Left lobe of liver (tissue), 2 donors: ENCODE measurements around the gene SPRR2G. TPM values are rescaled to one million over a fixed set of nuclear protein-coding genes. Genes with fewer than 3 reads are reported as not detected.
"Not testable (repeated sequence)": the region's sequence is repeated elsewhere in the genome, so short reads cannot be mapped to it uniquely, and the experiment has no call there.

Experiments used
- ATAC-seq: fragments of 200-7000 bp; cut with Tn5 transposase; one replicate; pipeline ENCODE4 v1.9.1; 2020; ENCODE audit warnings: mild to moderate bottlenecking, moderate library complexity
- DNase-seq: peaks from one replicate; pipeline ENCODE4 v3.0.0-alpha.2; 2020; ENCODE audit warnings: low spot score
- total RNA-seq: library from RNA; stranded (reverse); gene quantifications from one replicate; pipeline ENCODE4 v1.2.1, GENCODE V29; 2021
- donor health status: DM: no; HTN: no; CAD: no; lungs with moderate emphysema.
- donor health status: DM: no; HTN: yes; CAD: no.

The SPRR2G gene
- total RNA-seq = not detected

DNA sequence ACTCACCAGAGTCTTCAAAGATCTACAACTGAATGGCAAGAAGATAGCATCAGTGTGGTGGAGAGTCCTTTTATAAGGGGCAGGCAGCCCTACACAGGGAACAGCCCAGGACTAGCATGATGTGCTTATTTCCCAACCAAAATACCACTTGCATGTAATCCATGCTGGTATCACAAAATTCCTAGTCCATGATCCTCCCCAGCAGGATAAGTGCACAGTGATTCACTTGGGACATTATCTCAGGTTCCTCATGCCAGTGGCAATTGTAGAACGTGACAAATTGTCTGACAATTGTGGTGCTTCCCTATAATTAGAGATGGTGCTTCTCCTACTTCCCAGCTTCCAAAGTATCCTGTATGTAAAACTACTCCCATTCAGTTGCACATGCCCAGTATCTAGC is at the start of gene SPRR2G:
Gene SPRR2G, minus strand, starts transcription at position 45 of the 400 bp plus-strand sequence. CDS start 780 bp downstream, outside the sequence.
- no peak for DNase-seq
- no peak for ATAC-seq

DNA sequence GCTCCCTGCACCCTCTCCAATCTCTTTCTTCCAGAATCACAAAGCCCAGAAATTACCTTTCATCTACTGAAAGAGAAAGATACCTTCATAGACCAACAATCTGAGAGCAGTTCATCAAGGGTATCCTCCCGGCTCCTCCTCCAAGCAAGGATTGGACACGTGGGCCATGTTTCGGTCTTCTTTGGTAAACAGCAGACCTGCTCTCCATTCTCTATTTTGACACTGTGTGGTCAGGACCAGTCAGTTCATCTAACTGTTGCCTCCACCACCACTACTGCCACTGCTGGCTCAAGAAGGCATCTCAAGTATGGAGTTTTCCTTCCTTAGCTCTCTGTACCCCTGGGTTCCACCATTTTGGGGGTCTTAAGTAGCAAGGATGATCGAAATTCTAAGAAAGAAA is 44.5 kb upstream of the SPRR2G start:
- ATAC-seq (no peak), DNase-seq (no peak)

DNA sequence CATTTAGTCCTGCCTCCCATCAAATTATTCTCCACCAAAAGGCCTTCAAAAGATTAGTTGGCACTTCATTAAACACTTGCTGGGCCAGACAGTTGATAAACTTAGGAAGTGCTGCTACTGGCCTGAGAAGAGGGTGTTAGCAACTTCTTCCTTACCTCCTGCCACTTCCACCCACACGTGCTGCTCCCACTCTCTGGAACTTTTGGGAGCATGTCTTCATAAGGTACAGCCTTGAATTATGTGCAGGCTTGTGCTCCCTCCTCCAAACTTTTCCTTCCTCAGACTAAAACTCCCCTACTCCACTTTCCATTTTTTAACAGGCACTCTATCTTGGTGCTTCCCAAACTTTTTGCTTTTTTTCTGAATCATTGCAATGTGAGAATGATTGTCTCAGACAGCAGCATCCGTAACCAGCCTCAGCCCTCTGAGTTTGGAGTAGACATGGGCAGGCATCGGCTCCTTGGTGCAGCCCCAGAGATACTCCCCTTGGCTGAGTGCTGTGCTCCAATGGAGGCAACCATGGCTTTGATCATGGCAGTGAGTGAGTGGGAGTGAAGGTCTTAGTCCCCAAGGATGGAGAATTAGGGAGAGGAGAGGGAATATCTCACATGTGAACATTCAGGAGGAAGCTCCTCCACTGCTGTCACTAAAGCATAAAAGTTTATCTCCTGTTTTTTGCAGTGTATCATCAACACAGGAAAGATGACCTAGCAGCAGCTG is 43.8 kb upstream of the SPRR2G start:
- ATAC-seq (no peak), DNase-seq (no peak)

DNA sequence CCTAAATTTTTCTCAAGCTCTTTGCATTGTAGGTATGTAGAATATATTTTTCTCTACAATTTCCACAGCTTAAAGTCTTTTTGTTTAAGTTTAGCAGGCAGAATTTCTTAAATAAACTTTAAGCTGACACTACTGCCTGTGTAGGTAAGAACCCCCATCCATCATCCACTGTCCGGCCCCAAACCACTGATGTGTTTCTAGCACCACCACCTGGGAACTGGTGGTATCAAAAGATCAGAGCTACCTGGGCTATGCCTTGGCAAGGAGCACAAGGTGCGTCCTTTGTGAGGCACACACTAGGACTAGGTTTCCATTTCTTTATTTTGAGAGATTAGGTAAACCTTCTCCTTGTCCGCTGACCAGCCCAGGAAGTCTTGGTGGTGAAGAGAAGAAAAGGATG is 42.0 kb upstream of the SPRR2G start:
- DNase-seq (no peak), ATAC-seq (peak; percentile 57)

DNA sequence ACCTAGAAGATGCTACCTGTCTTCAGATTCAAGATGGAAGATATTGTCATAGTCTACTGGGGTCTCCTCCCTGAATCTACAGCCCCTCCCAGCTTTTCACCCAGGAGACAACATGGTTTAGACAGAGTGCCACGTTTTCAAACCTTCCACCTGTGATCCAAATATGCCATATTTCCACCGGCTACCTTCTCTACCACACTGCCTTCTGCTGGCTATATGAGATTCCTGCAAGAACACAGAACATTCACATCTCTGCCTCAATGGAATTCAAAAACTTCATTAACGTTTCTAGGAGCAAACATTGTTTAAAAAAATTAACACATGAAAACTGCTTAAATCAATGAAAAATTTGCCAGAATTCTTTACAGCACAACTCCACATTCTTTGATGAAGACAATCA is 39.7 kb upstream of the SPRR2G start:
- peak; percentile 42 for ATAC-seq
- DNase-seq = no peak

DNA sequence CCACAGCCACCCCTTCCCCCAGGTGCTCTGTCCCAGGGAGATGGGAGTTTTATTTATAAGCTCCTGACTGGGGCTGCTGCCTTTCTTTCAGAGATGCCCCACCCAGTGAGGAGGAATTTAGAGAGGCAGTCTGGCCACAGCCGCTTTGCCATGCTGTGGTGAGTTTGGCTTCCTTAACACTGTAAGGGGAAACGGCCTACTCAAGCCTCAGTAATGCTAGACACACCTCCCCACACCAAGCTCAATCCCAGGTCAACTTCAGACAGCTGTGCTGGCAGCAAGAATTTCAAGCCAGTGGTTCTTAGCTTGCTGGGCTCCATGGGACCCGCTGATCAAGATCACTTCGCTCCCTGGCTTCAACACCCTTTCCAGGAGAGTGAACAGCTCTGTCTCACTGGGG is 37.6 kb upstream of the SPRR2G start:
- not testable (repeated sequence) for ATAC-seq, DNase-seq

DNA sequence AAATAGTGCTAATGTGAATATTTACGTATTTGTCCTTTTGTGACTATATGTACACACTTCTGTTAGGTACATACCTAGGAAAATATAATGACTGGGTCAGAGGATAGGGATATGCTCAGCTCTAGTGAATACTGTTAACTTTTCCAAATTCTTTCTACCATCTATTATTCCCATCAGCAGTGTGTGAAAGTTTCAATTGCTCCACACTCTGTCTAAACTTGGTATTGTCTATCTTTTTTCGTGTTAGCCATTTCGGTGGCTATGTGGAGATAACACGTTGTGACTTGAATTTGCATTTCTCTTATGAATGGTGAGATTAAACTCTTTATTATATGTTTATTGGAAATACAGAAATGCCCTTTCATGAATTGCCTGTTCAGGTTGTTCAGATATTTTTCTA is 29.9 kb upstream of the SPRR2G start:
- no peak for DNase-seq
- no peak for ATAC-seq

DNA sequence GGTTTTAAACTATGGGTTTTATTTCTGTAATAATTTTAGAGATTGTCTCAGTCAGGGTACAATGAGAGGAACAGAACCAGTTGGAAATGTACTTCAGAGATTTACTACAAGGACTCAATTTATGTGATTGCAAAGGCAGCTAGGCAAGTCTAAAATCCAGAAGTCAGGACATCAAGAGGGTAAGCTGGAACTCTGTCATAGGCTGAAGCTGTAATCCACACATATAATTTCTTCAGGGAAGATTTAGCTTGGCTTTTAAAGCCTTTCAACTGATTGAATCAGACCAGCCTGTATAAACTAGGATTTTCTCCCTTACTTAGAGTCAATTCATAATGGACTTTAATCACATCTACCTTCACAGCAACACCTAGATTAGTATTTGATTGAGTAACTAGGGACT is 28.2 kb upstream of the SPRR2G start:
- peak; percentile 37 for ATAC-seq
- DNase-seq = no peak

DNA sequence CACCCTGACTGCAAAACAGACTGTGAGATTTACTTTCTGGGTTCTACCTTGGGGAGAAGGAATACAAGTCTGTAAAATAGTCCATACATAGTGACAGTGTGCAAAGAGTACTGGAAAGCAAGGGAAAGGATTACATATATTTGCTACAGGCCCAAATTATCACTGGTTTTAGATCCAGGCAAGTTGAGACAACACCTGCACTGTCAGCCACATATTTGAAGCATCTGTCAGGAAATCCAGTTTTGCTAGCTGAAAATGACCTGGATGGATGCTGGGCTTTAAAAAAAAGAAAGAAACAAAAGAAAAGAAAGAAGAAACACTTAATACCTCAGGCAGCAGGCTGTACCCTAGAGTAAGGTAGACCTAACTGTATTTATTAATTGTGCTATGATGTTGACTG is 23.9 kb upstream of the SPRR2G start:
- ATAC-seq (no peak), DNase-seq (no peak)

DNA sequence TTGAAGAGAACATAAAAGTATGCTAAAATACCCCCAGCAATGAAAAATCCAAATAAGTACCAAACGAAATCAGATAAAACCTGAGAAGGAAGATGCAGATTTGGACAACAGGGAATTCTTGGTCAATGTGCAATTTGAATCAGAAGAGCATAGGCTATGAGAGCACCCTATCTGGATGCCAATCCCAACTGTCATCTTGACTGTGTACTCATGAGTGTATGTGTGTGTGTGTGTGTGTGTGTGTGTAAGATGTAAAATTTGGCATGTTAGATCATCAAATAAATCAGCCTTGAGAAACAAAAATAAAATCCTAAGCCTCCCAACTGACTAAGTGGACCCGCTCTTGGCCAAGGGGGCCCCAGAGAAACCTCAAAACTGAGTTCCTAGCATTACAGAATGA is 18.0 kb upstream of the SPRR2G start:
- DNase-seq = no peak
- no peak for ATAC-seq

DNA sequence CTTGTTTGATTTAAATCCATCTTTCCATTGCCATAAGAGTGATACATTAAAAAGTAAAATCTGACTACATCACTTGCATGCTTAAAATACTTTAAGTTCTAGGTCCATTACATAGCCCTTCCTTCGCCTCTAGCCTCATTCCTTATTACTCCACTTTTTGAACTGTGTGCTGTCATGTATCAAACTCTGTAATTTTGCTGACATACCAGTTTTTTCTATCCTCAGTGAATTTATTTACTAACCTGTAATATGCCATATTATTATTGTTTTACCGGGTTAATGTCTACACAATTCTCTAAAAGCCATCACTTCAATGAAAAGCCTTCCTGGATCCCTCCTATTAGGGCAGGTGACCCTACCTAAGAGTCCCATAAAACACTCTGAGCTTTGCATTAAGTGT is 4.9 kb upstream of the SPRR2G start:
- no peak for DNase-seq
- ATAC-seq = no peak

DNA sequence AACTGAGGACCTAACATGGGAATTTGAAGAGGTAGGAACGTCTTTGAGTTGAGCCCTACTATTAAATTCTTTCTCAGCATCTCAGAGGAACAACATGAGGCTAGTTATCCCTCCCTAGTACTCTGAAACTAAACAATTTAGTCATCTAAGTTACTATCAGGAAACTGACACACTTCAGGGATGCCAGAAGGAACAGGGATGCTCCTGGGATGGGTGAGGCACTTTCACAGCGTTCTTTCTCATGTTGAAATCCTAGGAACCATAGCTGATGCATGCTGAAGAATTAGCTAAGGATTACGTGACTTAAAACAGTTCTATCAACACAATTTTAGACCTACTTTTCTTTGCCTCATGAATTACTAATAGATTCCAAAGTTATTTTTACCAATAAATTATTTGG is 1.8 kb upstream of the SPRR2G start:
- DNase-seq = no peak
- ATAC-seq = no peak

DNA sequence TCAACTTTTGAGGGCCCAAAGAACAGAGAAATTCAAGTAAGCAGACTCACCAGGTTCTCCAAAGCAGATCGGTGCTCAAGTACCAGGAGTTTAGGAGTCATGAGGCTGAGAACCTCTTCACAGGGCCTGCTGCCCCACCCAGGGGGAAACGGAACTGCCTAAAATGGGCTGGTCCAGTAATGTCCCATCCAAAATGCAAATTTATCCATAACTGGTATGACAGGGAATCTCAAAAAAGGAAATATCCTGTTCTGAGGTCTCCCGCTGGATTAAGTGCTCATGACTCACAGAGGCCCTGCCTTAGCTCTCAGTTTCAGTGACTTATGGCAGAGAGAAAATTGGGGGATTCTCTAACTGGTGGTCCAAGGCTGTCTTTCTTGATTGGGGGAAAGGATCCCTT is 9.3 kb downstream of the SPRR2G start:
- DNase-seq (no peak), ATAC-seq (no peak)

DNA sequence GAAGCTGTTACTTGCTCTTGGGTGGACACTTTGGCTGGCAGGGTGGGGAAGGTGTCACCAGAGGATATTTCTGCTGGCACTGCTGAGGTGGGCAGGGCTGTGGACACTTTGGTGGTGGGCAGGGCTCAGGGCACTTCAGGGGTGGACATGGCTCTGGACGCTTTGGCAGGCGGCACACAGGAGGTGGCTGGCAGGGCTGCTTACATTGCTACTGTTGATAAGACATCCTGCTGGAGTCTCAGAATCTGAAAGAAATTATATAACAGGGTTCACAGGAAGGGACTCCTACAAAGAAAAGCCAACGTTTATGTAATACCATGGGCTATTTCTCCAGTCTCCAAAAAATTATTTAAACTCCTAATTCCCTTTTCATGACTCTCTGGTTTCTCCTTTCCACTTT is 10.2 kb downstream of the SPRR2G start:
- ATAC-seq (no peak), DNase-seq (no peak)

DNA sequence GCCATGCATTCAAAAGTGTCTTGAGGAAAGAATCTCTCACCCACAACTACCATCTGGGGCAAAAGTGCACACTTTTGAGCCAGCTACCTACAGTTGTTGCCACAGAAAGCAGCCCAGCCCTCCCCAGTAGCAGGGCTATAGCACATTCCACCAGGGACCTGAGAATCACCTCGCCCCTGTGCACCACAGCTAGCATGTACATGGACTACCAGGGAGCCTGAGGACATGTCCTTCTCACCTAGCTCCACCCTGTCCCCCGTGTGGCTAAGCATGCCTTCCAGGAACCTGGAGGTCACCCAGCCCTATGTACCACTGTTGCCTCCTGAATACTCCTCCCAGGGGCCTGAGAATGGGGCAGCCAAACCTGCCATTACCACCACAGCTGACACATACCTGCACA is 16.9 kb downstream of the SPRR2G start:
- ATAC-seq = no peak
- no peak for DNase-seq

DNA sequence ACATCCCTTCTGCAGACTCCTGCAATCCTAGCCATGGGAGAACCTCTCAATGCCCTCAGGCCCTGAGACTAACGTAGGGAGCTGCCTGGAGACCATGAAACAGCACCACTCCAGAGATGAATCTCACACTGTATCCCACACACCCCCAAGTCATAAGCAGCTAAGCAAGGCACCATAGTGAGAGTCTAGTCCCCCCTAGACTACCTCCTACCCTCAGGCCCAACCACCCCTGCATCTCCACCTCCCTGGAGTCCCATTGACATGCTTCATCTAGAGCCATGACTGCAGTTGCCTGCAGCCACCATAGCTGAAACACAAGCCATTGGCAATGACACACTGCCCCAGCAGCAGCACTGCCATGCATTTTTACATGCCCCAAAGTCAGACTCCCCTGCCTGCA is 17.4 kb downstream of the SPRR2G start:
- DNase-seq = no peak
- no peak for ATAC-seq

DNA sequence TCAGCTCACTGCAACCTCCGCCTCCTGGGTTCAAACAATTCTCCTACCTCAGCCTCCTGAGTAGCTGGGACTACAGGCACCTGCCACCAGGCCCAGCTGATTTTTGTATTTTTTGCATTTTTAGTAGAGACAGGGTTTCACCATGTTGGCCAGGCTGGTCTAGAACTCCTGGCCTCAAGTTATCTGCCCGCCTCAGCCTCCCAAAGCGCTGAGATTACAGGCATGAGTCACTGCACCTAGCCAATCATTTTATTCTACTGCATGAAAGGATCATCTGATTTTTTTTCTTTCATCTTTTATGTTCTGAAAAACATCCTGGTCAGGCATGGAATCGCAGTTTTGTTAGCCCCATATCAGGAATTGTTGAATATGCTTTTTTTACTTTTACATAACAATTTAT is 22.0 kb downstream of the SPRR2G start:
- DNase-seq, ATAC-seq: not testable (repeated sequence)

DNA sequence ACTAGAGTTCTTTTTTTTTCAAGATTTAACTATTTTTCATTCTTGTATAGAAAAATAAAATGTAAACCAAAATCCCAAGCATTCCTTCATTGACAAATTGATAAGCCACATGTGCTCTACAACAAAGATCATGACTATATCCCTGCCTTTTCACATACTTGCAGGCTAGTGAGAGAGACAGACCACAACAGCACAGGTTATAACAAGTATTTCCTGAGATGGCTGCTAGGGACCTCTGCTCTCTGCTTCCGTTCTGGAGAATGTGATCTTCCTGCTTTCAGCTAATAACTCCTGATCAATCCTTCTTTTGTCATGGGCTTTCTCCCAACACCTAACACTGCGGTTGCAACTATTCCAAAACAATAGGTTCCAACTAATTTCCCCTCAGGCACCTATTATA is 23.4 kb downstream of the SPRR2G start:
- ATAC-seq (no peak), DNase-seq (no peak)

DNA sequence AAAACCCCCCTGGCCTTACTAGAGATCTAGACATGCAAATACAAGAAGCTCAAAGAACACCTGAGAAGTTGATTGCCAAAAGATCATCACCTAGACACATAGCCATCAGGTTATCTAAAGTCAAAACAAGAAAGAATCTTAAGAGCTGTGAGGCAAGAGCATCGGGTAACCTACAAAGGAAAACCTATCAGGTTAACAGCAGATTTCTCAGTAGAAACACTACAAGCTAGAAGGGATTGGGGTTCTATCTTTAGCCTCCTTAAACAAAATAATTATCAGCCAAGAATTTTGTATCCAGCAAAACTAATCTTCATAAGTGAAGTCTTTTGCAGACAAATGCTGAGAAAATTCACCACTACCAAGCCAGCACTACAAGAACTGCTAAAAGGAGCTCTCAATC is 25.2 kb downstream of the SPRR2G start:
- ATAC-seq (no peak), DNase-seq (no peak)

DNA sequence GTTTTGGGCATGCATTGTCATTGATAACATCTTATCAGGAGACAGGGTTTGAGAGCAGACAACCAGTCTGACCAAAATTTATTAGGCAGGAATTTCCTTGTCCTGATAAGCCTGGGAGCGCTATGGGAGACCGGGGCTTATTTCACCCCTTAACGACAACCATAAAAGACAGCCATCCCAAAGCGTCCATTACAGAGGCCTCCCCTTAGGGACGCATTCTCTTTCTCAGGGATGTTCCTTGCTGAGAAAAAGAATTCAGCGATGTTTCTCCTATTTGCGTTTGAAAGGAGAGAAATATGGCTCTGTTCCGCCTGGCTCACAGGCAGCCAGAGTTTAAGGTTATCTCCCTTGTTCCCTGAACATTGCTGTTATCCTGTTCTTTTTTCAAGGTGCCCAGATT is 26.9 kb downstream of the SPRR2G start:
- not testable (repeated sequence) for DNase-seq, ATAC-seq

DNA sequence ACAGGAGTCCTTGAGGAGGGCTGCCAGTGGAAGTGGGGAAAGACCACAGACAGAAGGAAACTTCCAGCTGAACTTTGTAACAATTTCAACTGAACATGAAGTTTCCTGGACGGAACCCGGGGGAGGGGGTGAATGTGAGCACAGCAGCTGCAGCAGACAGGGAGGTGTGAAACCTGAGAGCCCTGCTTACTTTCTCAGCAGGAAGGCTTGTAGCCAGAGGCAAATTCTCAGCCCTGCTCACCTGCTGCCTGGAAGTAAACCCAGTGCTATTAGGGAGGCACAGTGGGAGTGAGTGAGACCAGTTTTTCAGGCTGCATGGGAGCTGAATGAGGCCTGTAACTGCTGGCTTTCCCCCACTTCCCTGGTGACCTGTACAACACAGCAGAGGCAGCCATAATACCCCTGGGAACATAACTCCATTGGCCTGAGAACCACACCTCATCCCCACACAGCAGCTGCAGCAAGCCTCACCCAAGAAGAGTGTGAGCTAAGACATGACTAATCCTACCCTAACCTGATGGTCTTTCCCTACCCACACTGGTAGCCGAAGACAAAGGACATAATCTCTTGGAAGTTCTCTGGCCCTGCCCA is 27.8 kb downstream of the SPRR2G start:
- ATAC-seq = no peak
- no peak for DNase-seq

DNA sequence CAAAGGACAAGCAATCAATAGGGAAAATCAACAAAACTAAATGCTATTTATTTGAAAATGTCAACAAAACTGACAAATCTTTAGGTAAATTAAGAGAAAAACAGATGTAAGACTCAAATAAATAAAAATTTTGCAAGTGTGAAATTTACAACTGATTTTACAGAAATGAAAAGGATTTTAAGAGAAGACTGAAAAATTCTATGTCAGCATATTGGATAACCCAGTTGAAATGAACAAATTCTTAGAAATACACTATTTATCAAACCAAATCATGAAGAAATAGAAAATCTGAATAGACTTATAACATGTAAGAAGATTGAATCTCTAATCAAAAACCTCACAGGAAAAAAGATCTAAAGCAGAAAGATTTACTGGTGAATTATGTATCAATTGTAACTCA is 29.7 kb downstream of the SPRR2G start:
- DNase-seq (no peak), ATAC-seq (no peak)

DNA sequence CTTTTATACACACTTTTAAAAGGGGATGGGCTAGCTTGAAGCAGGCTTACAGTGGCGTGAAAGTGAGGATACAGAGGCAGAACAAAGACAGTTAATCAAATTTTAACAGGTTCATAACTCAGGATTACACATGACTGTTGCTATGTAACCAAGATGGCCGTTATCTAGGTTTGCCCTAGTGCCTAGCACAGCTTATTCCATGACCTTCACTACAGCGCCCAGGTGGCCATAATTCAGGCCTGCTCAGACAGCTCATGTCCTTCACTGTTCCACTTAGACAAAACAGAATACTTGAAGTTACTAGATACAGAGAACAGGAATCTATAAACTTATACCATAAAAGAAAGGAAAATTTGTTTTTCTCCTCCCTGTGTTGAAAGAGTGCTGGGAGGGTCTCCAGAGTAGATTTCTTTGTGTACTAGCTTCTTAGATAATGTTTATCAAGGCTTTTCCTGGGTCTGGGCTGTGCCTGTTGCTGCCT is 31.2 kb downstream of the SPRR2G start:
- no peak for DNase-seq
- no peak for ATAC-seq
